Measurements from ENCODE around the gene OR10J1.
"Not testable (repeated sequence)": the region's sequence is repeated elsewhere in the genome, so short reads cannot be mapped to it uniquely, and the experiment has no call there.

Gene OR10J1

GRCh38 chr1:159439422-159439821 is at the start of gene OR10J1:
TSS of gene OR10J1 (plus strand) at chr1:159439722. CDS start at chr1:159439792, 70 bp downstream.
- no peak for DNase-seq

GRCh38 chr1:159406821-159407220 is 32.7 kb upstream of the OR10J1 start:
- DNase-seq, result no peak

- no peak for DNase-seq
Observed at GRCh38 chr1:159408862-159409400, 30.6 kb upstream of the OR10J1 start.

GRCh38 chr1:159421821-159422220 is 17.7 kb upstream of the OR10J1 start:
- DNase-seq, result no peak

GRCh38 chr1:159428536-159428935 is 11.0 kb upstream of the OR10J1 start:
- DNase-seq, result no peak

GRCh38 chr1:159429074-159429861 is 10.3 kb upstream of the OR10J1 start:
- DNase-seq, result no peak

GRCh38 chr1:159430985-159431384 is 8.5 kb upstream of the OR10J1 start:
- DNase-seq, result no peak

- no peak for DNase-seq
Observed at GRCh38 chr1:159431904-159432303, 7.6 kb upstream of the OR10J1 start, which contains the start of gene OR10J4. TSS of gene OR10J4 (plus strand) at chr1:159432204.

- no peak for DNase-seq
Observed at GRCh38 chr1:159436469-159436868, 3.1 kb upstream of the OR10J1 start.

GRCh38 chr1:159441360-159441759 is 1.8 kb downstream of the OR10J1 start:
- DNase-seq, result no peak

- no peak for DNase-seq
Observed at GRCh38 chr1:159442428-159442827, 2.9 kb downstream of the OR10J1 start.

GRCh38 chr1:159443066-159443750 is 3.7 kb downstream of the OR10J1 start:
- DNase-seq, result no peak

- DNase-seq, result no peak
Observed at GRCh38 chr1:159444511-159444910, 5.0 kb downstream of the OR10J1 start.

- no peak for DNase-seq
Observed at GRCh38 chr1:159448181-159448580, 8.7 kb downstream of the OR10J1 start.

- not testable (repeated sequence) for DNase-seq
Observed at GRCh38 chr1:159449605-159450004, 10.1 kb downstream of the OR10J1 start.

GRCh38 chr1:159459551-159459950 is 20.0 kb downstream of the OR10J1 start:
- DNase-seq, result no peak

- DNase-seq, result no peak
Observed at GRCh38 chr1:159465191-159465603, 25.7 kb downstream of the OR10J1 start.

- no peak for DNase-seq
Observed at GRCh38 chr1:159468321-159468720, 28.8 kb downstream of the OR10J1 start.

- no peak for DNase-seq
Observed at GRCh38 chr1:159469921-159470533, 30.5 kb downstream of the OR10J1 start.

- no peak for DNase-seq
Observed at GRCh38 chr1:159473335-159473734, 33.8 kb downstream of the OR10J1 start.

GRCh38 chr1:159474926-159475325 is 35.4 kb downstream of the OR10J1 start:
- DNase-seq, result no peak

- DNase-seq, result no peak
Observed at GRCh38 chr1:159483501-159483900, 44.0 kb downstream of the OR10J1 start.
